NOMO-1 treated with dmso at 0.1 percent for 144 hours (cell line): Measurements from ENCODE around the gene FXYD6.
"Not testable (repeated sequence)": the region's sequence is repeated elsewhere in the genome, so short reads cannot be mapped to it uniquely, and the experiment has no call there.

Experiments used
- DNase-seq: peaks from one replicate; lab custom pipeline; 2025; ENCODE audit not compliant: unreplicated experiment; lab: John Stamatoyannopoulos, UW

Gene FXYD6

GRCh38 chr11:117876341-117877119 lies at the start of gene FXYD6:
Gene FXYD6 (minus strand): TSS chr11:117876658. CDS start chr11:117842776, 33,882 bp downstream.
- DNase-seq: no peak

- DNase-seq: not testable (repeated sequence)
Measured at GRCh38 chr11:117926166-117926565, 49.7 kb upstream of the FXYD6 start.

- no peak for DNase-seq
Measured at GRCh38 chr11:117925198-117925925, 48.9 kb upstream of the FXYD6 start.

GRCh38 chr11:117924631-117925170 lies 48.2 kb upstream of the FXYD6 start:
- DNase-seq: no peak

GRCh38 chr11:117923773-117924172 lies 47.3 kb upstream of the FXYD6 start:
- no peak for DNase-seq

- no peak for DNase-seq
Measured at GRCh38 chr11:117923275-117923674, 46.8 kb upstream of the FXYD6 start.

GRCh38 chr11:117921893-117922292 lies 45.4 kb upstream of the FXYD6 start:
- no peak for DNase-seq

GRCh38 chr11:117921456-117921855 lies 45.0 kb upstream of the FXYD6 start:
- no peak for DNase-seq

- no peak for DNase-seq
Measured at GRCh38 chr11:117919781-117920221, 43.3 kb upstream of the FXYD6 start.

GRCh38 chr11:117919341-117919740 lies 42.9 kb upstream of the FXYD6 start:
- DNase-seq: no peak

- no peak for DNase-seq
Measured at GRCh38 chr11:117918366-117919255, 42.2 kb upstream of the FXYD6 start.

- no peak for DNase-seq
Measured at GRCh38 chr11:117917591-117918151, 41.2 kb upstream of the FXYD6 start.

- DNase-seq: no peak
Measured at GRCh38 chr11:117916956-117917355, 40.5 kb upstream of the FXYD6 start.

GRCh38 chr11:117915672-117916235 lies 39.3 kb upstream of the FXYD6 start:
- DNase-seq: no peak

- DNase-seq: no peak
Measured at GRCh38 chr11:117914991-117915618, 38.6 kb upstream of the FXYD6 start.

- DNase-seq: no peak
Measured at GRCh38 chr11:117914398-117914761, 37.9 kb upstream of the FXYD6 start.

GRCh38 chr11:117913736-117914397 lies 37.4 kb upstream of the FXYD6 start:
- no peak for DNase-seq

GRCh38 chr11:117912497-117912896 lies 36.0 kb upstream of the FXYD6 start:
- no peak for DNase-seq

- no peak for DNase-seq
Measured at GRCh38 chr11:117911694-117912093, 35.2 kb upstream of the FXYD6 start.
